ENCODE results near the gene CCT4. TPM values are rescaled to one million over a fixed set of nuclear protein-coding genes. Genes with fewer than 3 reads are reported as not detected.

Gene CCT4
- total RNA-seq, 1 experiment from 2014 or later, result 499 TPM

GRCh38 chr2:61834893-61835292 is 53.6 kb downstream of the CCT4 start:
- no peak for DNase-seq (ENCODE audit: low read depth, low spot score)
- in situ Hi-C loops (cut with HindIII; ENCODE audit: low pct_unique_long_range_greater_than_20kb, low sequenced_read_pairs), result no loop called here

GRCh38 chr2:61833971-61834370 is 54.5 kb downstream of the CCT4 start:
- no peak for DNase-seq (ENCODE audit: low read depth, low spot score)
- in situ Hi-C loops (cut with HindIII; ENCODE audit: low pct_unique_long_range_greater_than_20kb, low sequenced_read_pairs), result no loop called here

- no peak for DNase-seq (ENCODE audit: low read depth, low spot score)
- in situ Hi-C loops (cut with HindIII; ENCODE audit: low pct_unique_long_range_greater_than_20kb, low sequenced_read_pairs), result no loop called here
These were observed 56.1 kb downstream of the CCT4 start for GRCh38 chr2:61832183-61832841.

GRCh38 chr2:61822255-61822654 is 66.2 kb downstream of the CCT4 start:
- DNase-seq (ENCODE audit: low read depth, low spot score), result no peak
- in situ Hi-C loops (cut with HindIII; ENCODE audit: low pct_unique_long_range_greater_than_20kb, low sequenced_read_pairs), result no loop called here

Small RNA genes within 50 kb of the gene (small RNA-seq; reads per million reads assigned to genes)
- 0 reads per million in 2 experiments for gene RF00019

Other genes starting within 250 kb of the CCT4 start
- 12.3 and 21.7 TPM in 2 replicates for gene FAM161A, start 34.6 kb downstream of the CCT4 start, total RNA-seq (2014; rRNA removed; shearing (Covaris generic))
- gene COMMD1, start 17.0 kb upstream of the CCT4 start, total RNA-seq (2014; rRNA removed; shearing (Covaris generic)), result 51.2 and 54.1 TPM in 2 replicates

Measured in SK-MEL-5 (cell line).